ENCODE data around the gene CRELD2.

CRELD2 gene

DNA sequence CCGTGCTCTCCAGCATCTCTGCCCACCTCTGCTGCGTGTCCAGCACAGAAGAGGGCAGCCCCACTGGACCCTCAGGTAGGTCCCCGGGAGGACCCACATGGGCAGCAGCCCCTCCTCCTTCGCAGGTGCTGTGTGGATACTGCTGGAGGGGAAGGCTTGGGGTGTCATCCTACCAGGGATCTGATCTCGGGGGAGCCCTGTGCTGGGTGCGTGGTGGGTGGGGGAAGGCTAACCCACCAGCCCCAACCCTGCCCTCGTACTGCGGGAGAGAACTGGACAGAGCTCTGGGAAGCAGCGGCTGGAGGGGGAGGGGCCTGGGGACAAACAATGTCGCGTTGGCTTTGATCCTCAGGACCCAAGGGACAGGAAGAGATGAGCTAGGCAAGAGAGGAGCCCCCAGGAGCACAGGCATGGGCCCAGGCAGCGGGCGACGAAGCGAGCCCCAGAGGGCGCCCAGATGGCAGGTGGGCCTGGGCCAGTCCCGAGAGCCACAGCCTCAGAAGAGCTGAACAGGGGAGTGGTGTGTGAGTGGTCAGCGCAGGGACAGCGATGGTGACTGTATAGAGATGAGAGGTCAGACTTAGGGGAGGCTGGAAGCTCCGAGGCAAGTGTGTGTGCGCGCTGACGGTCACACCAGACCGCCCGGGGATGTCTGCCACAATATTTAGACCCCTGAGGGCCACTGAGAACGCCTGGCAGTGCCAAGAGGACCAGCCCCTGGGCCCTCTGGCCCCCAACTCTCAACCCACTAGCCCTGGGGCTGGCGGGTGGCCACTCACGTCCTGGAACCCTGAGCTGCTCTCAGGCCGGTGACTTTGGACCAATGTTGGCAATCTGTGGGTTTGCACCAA lies 40.7 kb downstream of the CRELD2 start:
- Histone ChIP-seq H3K4me1 (ENCODE audit: insufficient read depth, low read length) (no peaks in the 10 kb centered on the region; the same call in 1 of the 2 replicates), H3K9me3 (ENCODE audit: insufficient read depth, low read depth, low read length) (no peaks in the 10 kb centered on the region), H3K9ac (ENCODE audit: low read depth, low read length) (no peak overlapping the region), H3K27ac (ENCODE audit: low read length) (no peak overlapping the region), H3K4me3 (ENCODE audit: low read length) (peak overlapping the region; percentile 68; the same call in 1 of the 2 replicates), H3K36me3 (ENCODE audit: insufficient read depth, low read depth, low read length) (peaks cover 18% of the 10 kb centered on the region; the same call in 1 of the 2 replicates), H3K27me3 (ENCODE audit: insufficient read depth, low read length) (peaks cover 17% of the 10 kb centered on the region; the same call in 1 of the 2 replicates)

DNA sequence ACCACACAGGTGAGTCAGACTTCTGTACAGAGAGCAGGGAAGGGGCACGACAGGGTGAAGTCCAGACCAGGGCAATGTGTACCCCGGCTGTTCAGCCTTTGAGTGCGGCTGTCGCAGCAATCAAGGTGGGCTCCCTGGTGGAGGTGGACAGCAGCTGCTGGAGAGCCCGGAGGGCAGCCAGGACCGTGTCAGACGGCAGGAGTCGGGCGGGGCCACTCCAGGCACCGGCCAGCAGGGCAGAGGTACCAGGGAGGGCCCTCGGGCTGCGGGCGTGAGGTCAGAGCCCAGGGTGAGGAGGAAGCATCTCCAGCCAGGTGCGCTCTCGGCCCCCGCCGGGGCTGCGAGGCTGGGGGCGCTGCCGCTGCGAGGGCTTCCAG lies 41.3 kb downstream of the CRELD2 start:
- Histone ChIP-seq H3K4me3 (ENCODE audit: low read length) (peak overlapping the region; percentile 68), H3K4me1 (ENCODE audit: insufficient read depth, low read length) (no peaks in the 10 kb centered on the region; the same call in 1 of the 2 replicates), H3K27me3 (ENCODE audit: insufficient read depth, low read length) (peaks cover 17% of the 10 kb centered on the region; the same call in 1 of the 2 replicates), H3K27ac (ENCODE audit: low read length) (no peak overlapping the region), H3K9ac (ENCODE audit: low read depth, low read length) (peak overlapping the region; percentile 59; the same call in 1 of the 2 replicates), H3K36me3 (ENCODE audit: insufficient read depth, low read depth, low read length) (peaks cover 18% of the 10 kb centered on the region; the same call in 1 of the 2 replicates), H3K9me3 (ENCODE audit: insufficient read depth, low read depth, low read length) (no peaks in the 10 kb centered on the region)

GRCh38 chr22:49960159-49961004 lies 41.9 kb downstream of the CRELD2 start, which contains the start of gene PIM3:
TSS of gene PIM3 (plus strand) at chr22:49960772. CDS start at chr22:49960948, 176 bp downstream.
- no peaks in the 10 kb centered on the region for H3K9me3 ChIP-seq (ENCODE audit: insufficient read depth, low read depth, low read length)
- peak within 1 kb of the TSS; percentile 78 for H3K4me3 ChIP-seq (ENCODE audit: low read length)
- no peak within 1 kb of the TSS for H3K27ac ChIP-seq (ENCODE audit: low read length)
- no peaks in the 10 kb centered on the region; the same call in 1 of the 2 replicates for H3K4me1 ChIP-seq (ENCODE audit: insufficient read depth, low read length)
- peaks cover 18% of the 10 kb centered on the region; the same call in 1 of the 2 replicates for H3K36me3 ChIP-seq (ENCODE audit: insufficient read depth, low read depth, low read length)
- H3K27me3 ChIP-seq (ENCODE audit: insufficient read depth, low read length): peaks cover 17% of the 10 kb centered on the region; the same call in 1 of the 2 replicates
- peak within 1 kb of the TSS; percentile 59; the same call in 1 of the 2 replicates for H3K9ac ChIP-seq (ENCODE audit: low read depth, low read length)

- H3K9me3 ChIP-seq (ENCODE audit: insufficient read depth, low read depth, low read length): no peaks in the 10 kb centered on the region
- no peak overlapping the region for H3K27ac ChIP-seq (ENCODE audit: low read length)
- peaks cover 17% of the 10 kb centered on the region; the same call in 1 of the 2 replicates for H3K27me3 ChIP-seq (ENCODE audit: insufficient read depth, low read length)
- peaks cover 18% of the 10 kb centered on the region; the same call in 1 of the 2 replicates for H3K36me3 ChIP-seq (ENCODE audit: insufficient read depth, low read depth, low read length)
- peak overlapping the region; percentile 45; the same call in 1 of the 2 replicates for H3K9ac ChIP-seq (ENCODE audit: low read depth, low read length)
- H3K4me1 ChIP-seq (ENCODE audit: insufficient read depth, low read length): no peaks in the 10 kb centered on the region; the same call in 1 of the 2 replicates
- peak overlapping the region; percentile 78 for H3K4me3 ChIP-seq (ENCODE audit: low read length)
Observed at GRCh38 chr22:49961005-49961600, 42.7 kb downstream of the CRELD2 start.

- H3K9me3 ChIP-seq (ENCODE audit: insufficient read depth, low read depth, low read length): no peaks in the 10 kb centered on the region
- peak overlapping the region; percentile 78 for H3K4me3 ChIP-seq (ENCODE audit: low read length)
- H3K27ac ChIP-seq (ENCODE audit: low read length): no peak overlapping the region
- H3K4me1 ChIP-seq (ENCODE audit: insufficient read depth, low read length): no peaks in the 10 kb centered on the region; the same call in 1 of the 2 replicates
- peaks cover 17% of the 10 kb centered on the region; the same call in 1 of the 2 replicates for H3K27me3 ChIP-seq (ENCODE audit: insufficient read depth, low read length)
- H3K9ac ChIP-seq (ENCODE audit: low read depth, low read length): peak overlapping the region; percentile 45; the same call in 1 of the 2 replicates
- peaks cover 18% of the 10 kb centered on the region; the same call in 1 of the 2 replicates for H3K36me3 ChIP-seq (ENCODE audit: insufficient read depth, low read depth, low read length)
Observed at GRCh38 chr22:49961601-49962011, 43.2 kb downstream of the CRELD2 start.

DNA sequence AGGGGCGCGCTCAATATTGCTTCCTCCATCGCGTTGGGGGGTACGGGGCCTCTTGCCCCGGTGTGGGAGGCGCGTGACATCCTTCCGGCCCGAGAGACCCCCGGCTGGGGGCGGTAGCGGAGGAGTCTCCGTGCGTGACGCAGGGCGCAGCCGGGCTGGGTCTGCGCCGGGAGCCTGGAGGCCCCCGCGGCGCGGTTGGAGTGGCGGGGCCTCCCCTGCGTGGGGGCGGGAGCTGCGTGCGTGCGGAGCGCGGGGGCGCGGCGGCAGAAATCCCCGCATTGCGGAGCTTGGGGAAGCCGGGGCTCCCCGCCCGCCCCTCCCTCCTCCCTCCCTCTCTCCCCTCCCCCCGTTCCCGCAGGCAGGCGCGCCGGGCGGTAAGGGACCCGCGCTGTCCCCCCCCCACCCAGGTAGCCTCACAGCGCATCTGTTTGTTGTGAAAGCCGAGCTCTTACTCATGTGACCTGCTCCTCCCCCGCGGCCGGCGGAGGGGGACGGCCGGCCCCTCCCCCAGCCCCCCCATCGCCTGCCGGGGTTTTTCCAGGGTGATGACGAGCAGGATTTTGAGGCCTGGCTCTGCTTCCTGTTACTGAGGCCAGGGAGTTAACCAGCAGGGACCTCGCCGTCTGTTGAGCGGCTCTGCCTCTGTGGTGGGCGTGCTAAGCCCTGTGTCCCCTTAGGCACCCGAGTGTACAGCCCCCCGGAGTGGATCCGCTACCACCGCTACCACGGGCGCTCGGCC lies 43.7 kb downstream of the CRELD2 start:
- no peaks in the 10 kb centered on the region for H3K9me3 ChIP-seq (ENCODE audit: insufficient read depth, low read depth, low read length)
- H3K9ac ChIP-seq (ENCODE audit: low read depth, low read length): peak overlapping the region; percentile 65; the same call in 1 of the 2 replicates
- H3K4me1 ChIP-seq (ENCODE audit: insufficient read depth, low read length): no peaks in the 10 kb centered on the region; the same call in 1 of the 2 replicates
- peak overlapping the region; percentile 78 for H3K4me3 ChIP-seq (ENCODE audit: low read length)
- H3K27me3 ChIP-seq (ENCODE audit: insufficient read depth, low read length): peaks cover 17% of the 10 kb centered on the region; the same call in 1 of the 2 replicates
- H3K36me3 ChIP-seq (ENCODE audit: insufficient read depth, low read depth, low read length): peaks cover 18% of the 10 kb centered on the region; the same call in 1 of the 2 replicates
- no peak overlapping the region for H3K27ac ChIP-seq (ENCODE audit: low read length)

GRCh38 chr22:49962751-49963646 lies 44.6 kb downstream of the CRELD2 start:
- H3K9me3 ChIP-seq (ENCODE audit: insufficient read depth, low read depth, low read length): no peaks in the 10 kb centered on the region
- peak overlapping the region; percentile 65; the same call in 1 of the 2 replicates for H3K9ac ChIP-seq (ENCODE audit: low read depth, low read length)
- H3K36me3 ChIP-seq (ENCODE audit: insufficient read depth, low read depth, low read length): peaks cover 18% of the 10 kb centered on the region; the same call in 1 of the 2 replicates
- H3K4me3 ChIP-seq (ENCODE audit: low read length): peak overlapping the region; percentile 51; the same call in 1 of the 2 replicates
- no peak overlapping the region for H3K27ac ChIP-seq (ENCODE audit: low read length)
- no peaks in the 10 kb centered on the region; the same call in 1 of the 2 replicates for H3K4me1 ChIP-seq (ENCODE audit: insufficient read depth, low read length)
- H3K27me3 ChIP-seq (ENCODE audit: insufficient read depth, low read length): peaks cover 17% of the 10 kb centered on the region; the same call in 1 of the 2 replicates

DNA sequence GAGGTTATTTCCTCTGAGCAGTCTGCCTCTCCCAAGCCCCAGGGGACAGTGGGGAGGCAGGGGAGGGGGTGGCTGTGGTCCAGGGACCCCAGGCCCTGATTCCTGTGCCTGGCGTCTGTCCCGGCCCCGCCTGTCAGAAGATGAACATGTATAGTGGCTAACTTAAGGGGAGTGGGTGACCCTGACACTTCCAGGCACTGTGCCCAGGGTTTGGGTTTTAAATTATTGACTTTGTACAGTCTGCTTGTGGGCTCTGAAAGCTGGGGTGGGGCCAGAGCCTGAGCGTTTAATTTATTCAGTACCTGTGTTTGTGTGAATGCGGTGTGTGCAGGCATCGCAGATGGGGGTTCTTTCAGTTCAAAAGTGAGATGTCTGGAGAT lies 45.2 kb downstream of the CRELD2 start:
- H3K27ac ChIP-seq (ENCODE audit: low read length): no peak overlapping the region
- no peak overlapping the region for H3K4me3 ChIP-seq (ENCODE audit: low read length)
- H3K27me3 ChIP-seq (ENCODE audit: insufficient read depth, low read length): peaks cover 17% of the 10 kb centered on the region; the same call in 1 of the 2 replicates
- no peaks in the 10 kb centered on the region for H3K9me3 ChIP-seq (ENCODE audit: insufficient read depth, low read depth, low read length)
- H3K9ac ChIP-seq (ENCODE audit: low read depth, low read length): no peak overlapping the region
- H3K4me1 ChIP-seq (ENCODE audit: insufficient read depth, low read length): no peaks in the 10 kb centered on the region; the same call in 1 of the 2 replicates
- peaks cover 18% of the 10 kb centered on the region; the same call in 1 of the 2 replicates for H3K36me3 ChIP-seq (ENCODE audit: insufficient read depth, low read depth, low read length)

GRCh38 chr22:49964136-49965090 lies 46.0 kb downstream of the CRELD2 start:
- Histone ChIP-seq H3K4me3 (ENCODE audit: low read length) (no peak overlapping the region), H3K9me3 (ENCODE audit: insufficient read depth, low read depth, low read length) (no peaks in the 10 kb centered on the region), H3K9ac (ENCODE audit: low read depth, low read length) (no peak overlapping the region), H3K4me1 (ENCODE audit: insufficient read depth, low read length) (no peaks in the 10 kb centered on the region; the same call in 1 of the 2 replicates), H3K36me3 (ENCODE audit: insufficient read depth, low read depth, low read length) (peaks cover 18% of the 10 kb centered on the region; the same call in 1 of the 2 replicates), H3K27me3 (ENCODE audit: insufficient read depth, low read length) (peaks cover 11% of the 10 kb centered on the region; the same call in 1 of the 2 replicates), H3K27ac (ENCODE audit: low read length) (no peak overlapping the region)
